ENCODE measurements around the gene PPFIA3.
"Not testable (repeated sequence)": the region's sequence is repeated elsewhere in the genome, so short reads cannot be mapped to it uniquely, and the experiment has no call there.

PPFIA3 gene

GRCh38 chr19:49103331-49104085 is 15.8 kb upstream of the PPFIA3 start:
- DNase-seq: no peak

- peak in 1 of 3 experiments; percentile 23 for DNase-seq
Observed at GRCh38 chr19:49104229-49104864, 15.0 kb upstream of the PPFIA3 start.

- peak; percentile 11 to 53 (median 50) for DNase-seq
Observed at GRCh38 chr19:49106648-49107135, 12.7 kb upstream of the PPFIA3 start.

GRCh38 chr19:49107625-49108459 is 11.5 kb upstream of the PPFIA3 start:
- no peak for DNase-seq

GRCh38 chr19:49109051-49109450 is 10.3 kb upstream of the PPFIA3 start:
- DNase-seq: no peak

- no peak for DNase-seq
Observed at GRCh38 chr19:49109569-49110233, 9.6 kb upstream of the PPFIA3 start.

GRCh38 chr19:49110567-49110966 is 8.8 kb upstream of the PPFIA3 start:
- no peak for DNase-seq

GRCh38 chr19:49111218-49111998 is 7.9 kb upstream of the PPFIA3 start:
- DNase-seq: no peak

GRCh38 chr19:49113762-49114629 is 5.3 kb upstream of the PPFIA3 start, which contains the start of gene LIN7B:
LIN7B (plus strand) TSS chr19:49114370; CDS start chr19:49114405, 35 bp downstream.
- peak; percentile 76 to 84 (median 83) for DNase-seq

- peak; percentile 50 to 69 (median 68) for DNase-seq
Observed at GRCh38 chr19:49114630-49115363, 4.5 kb upstream of the PPFIA3 start.

GRCh38 chr19:49116544-49116943 is 2.8 kb upstream of the PPFIA3 start:
- no peak for DNase-seq

GRCh38 chr19:49117677-49118564 is 1.4 kb upstream of the PPFIA3 start:
- no peak for DNase-seq

GRCh38 chr19:49118565-49119410 is 556 bp upstream of the PPFIA3 start, which contains the start of gene C19orf73:
C19orf73 (minus strand) TSS chr19:49119143; CDS start chr19:49119022, 121 bp downstream.
- peak; percentile 92 to 97 (median 94) for DNase-seq

GRCh38 chr19:49120325-49120683 is 960 bp downstream of the PPFIA3 start:
- peak in 1 of 3 experiments; percentile 43 for DNase-seq

GRCh38 chr19:49120868-49121267 is 1.5 kb downstream of the PPFIA3 start:
- DNase-seq: no peak

GRCh38 chr19:49121841-49122240 is 2.5 kb downstream of the PPFIA3 start:
- DNase-seq: not testable (repeated sequence)

- DNase-seq: not testable (repeated sequence)
Observed at GRCh38 chr19:49123285-49123684, 3.9 kb downstream of the PPFIA3 start.

All from NCI-H1417 (cell line).